ENCODE data around the gene FSTL5. TPM values are rescaled to one million over a fixed set of nuclear protein-coding genes. Genes with fewer than 3 reads are reported as not detected.
A peak's percentile ranks its signal among the peaks of the same experiment; 100 is the strongest.

The FSTL5 gene
- total RNA-seq, 1 donor: not detected

GRCh38 chr4:161486461-161486860, 677.3 kb downstream of the FSTL5 start:
- H3K79me2 ChIP-seq (ENCODE audit: insufficient read depth, low read length): no peaks in the 10 kb centered on the region
- no peaks in the 10 kb centered on the region for H4K20me1 ChIP-seq (ENCODE audit: insufficient read depth, low read length)
- H3K36me3 ChIP-seq (ENCODE audit: insufficient read depth, low read length): no peaks in the 10 kb centered on the region

GRCh38 chr4:161466316-161466715, 697.5 kb downstream of the FSTL5 start:
- TF ChIP-seq CTCF (IDR thresholded peaks at IDR 0.05; ENCODE audit: extremely low read depth, low read depth, low read length): no peak
- no peaks in the 10 kb centered on the region for H3K4me1 ChIP-seq (ENCODE audit: insufficient read depth, low read length)
- no peak overlapping the region for H2AFZ ChIP-seq (ENCODE audit: low read length)
- no peak overlapping the region for H3K4me3 ChIP-seq (ENCODE audit: insufficient read depth, low read length)
- H3K4me2 ChIP-seq (ENCODE audit: insufficient read depth, low read length): no peak overlapping the region
- DNase-seq (ENCODE audit: insufficient read length, low spot score, missing footprints): no peak
- no peak overlapping the region for H3K27ac ChIP-seq (ENCODE audit: low read depth, low read length)
- H3K36me3 ChIP-seq (ENCODE audit: insufficient read depth, low read length): no peaks in the 10 kb centered on the region
- no peaks in the 10 kb centered on the region for H3K27me3 ChIP-seq (ENCODE audit: insufficient read depth, low read length)
- no peaks in the 10 kb centered on the region for H3K9me3 ChIP-seq (ENCODE audit: low read depth, low read length)
- no peaks in the 10 kb centered on the region for H3K79me2 ChIP-seq (ENCODE audit: insufficient read depth, low read length)
- H4K20me1 ChIP-seq (ENCODE audit: insufficient read depth, low read length): no peaks in the 10 kb centered on the region

More at GRCh38 chr4:161486461-161486860, 677.3 kb downstream of the FSTL5 start:
- Histone ChIP-seq H3K27me3 (ENCODE audit: insufficient read depth, low read length) (no peaks in the 10 kb centered on the region), H3K4me3 (ENCODE audit: insufficient read depth, low read length) (no peak overlapping the region), H3K27ac (ENCODE audit: low read depth, low read length) (no peak overlapping the region), H3K9me3 (ENCODE audit: low read depth, low read length) (no peaks in the 10 kb centered on the region), H3K4me1 (ENCODE audit: insufficient read depth, low read length) (no peaks in the 10 kb centered on the region), H2AFZ (ENCODE audit: low read length) (no peak overlapping the region), H3K4me2 (ENCODE audit: insufficient read depth, low read length) (no peak overlapping the region)
- TF ChIP-seq CTCF (IDR thresholded peaks at IDR 0.05; ENCODE audit: extremely low read depth, low read depth, low read length): no peak
- no peak for DNase-seq (ENCODE audit: insufficient read length, low spot score, missing footprints)

- no peak overlapping the region for H3K4me2 ChIP-seq (ENCODE audit: insufficient read depth, low read length)
- H2AFZ ChIP-seq (ENCODE audit: low read length): no peak overlapping the region
Observed at GRCh38 chr4:161463436-161463835, 700.4 kb downstream of the FSTL5 start.

GRCh38 chr4:161457906-161458305, 705.9 kb downstream of the FSTL5 start:
- TF ChIP-seq CTCF (IDR thresholded peaks at IDR 0.05; ENCODE audit: extremely low read depth, low read depth, low read length): no peak
- H3K4me2 ChIP-seq (ENCODE audit: insufficient read depth, low read length): no peak overlapping the region
- H2AFZ ChIP-seq (ENCODE audit: low read length): no peak overlapping the region
- no peak overlapping the region for H3K4me3 ChIP-seq (ENCODE audit: insufficient read depth, low read length)
- H3K27ac ChIP-seq (ENCODE audit: low read depth, low read length): no peak overlapping the region
- H3K4me1 ChIP-seq (ENCODE audit: insufficient read depth, low read length): no peaks in the 10 kb centered on the region
- peak; percentile 4 for DNase-seq (ENCODE audit: insufficient read length, low spot score, missing footprints)
- H3K79me2 ChIP-seq (ENCODE audit: insufficient read depth, low read length): no peaks in the 10 kb centered on the region
- H3K36me3 ChIP-seq (ENCODE audit: insufficient read depth, low read length): no peaks in the 10 kb centered on the region
- no peaks in the 10 kb centered on the region for H3K27me3 ChIP-seq (ENCODE audit: insufficient read depth, low read length)
- H3K9me3 ChIP-seq (ENCODE audit: low read depth, low read length): no peaks in the 10 kb centered on the region
- H4K20me1 ChIP-seq (ENCODE audit: insufficient read depth, low read length): no peaks in the 10 kb centered on the region

More at GRCh38 chr4:161463436-161463835, 700.4 kb downstream of the FSTL5 start:
- Histone ChIP-seq H3K9me3 (ENCODE audit: low read depth, low read length) (no peaks in the 10 kb centered on the region), H3K36me3 (ENCODE audit: insufficient read depth, low read length) (no peaks in the 10 kb centered on the region), H3K4me1 (ENCODE audit: insufficient read depth, low read length) (no peaks in the 10 kb centered on the region), H3K27me3 (ENCODE audit: insufficient read depth, low read length) (no peaks in the 10 kb centered on the region), H3K27ac (ENCODE audit: low read depth, low read length) (no peak overlapping the region), H3K79me2 (ENCODE audit: insufficient read depth, low read length) (no peaks in the 10 kb centered on the region), H4K20me1 (ENCODE audit: insufficient read depth, low read length) (no peaks in the 10 kb centered on the region), H3K4me3 (ENCODE audit: insufficient read depth, low read length) (no peak overlapping the region)
- no peak for TF ChIP-seq CTCF (IDR thresholded peaks at IDR 0.05; ENCODE audit: extremely low read depth, low read depth, low read length)
- no peak for DNase-seq (ENCODE audit: insufficient read length, low spot score, missing footprints)

All from osteoblast (primary cell).